Fibroblast of pulmonary artery (primary cell): Measurements from ENCODE around the gene PODXL2.

Experiments
- DNase-seq: peaks from one replicate; pipeline ENCODE4 v3.0.0-alpha.2; 2010; ENCODE audit warnings: low read depth
- H3K4me3 ChIP-seq: replicated peaks from 2 replicates; pipeline ENCODE4 v1.5.1; 2011; ENCODE audit warnings: low read depth, mild to moderate bottlenecking, control low read depth, low read length, moderate library complexity
- CTCF ChIP-seq: IDR thresholded peaks from 2 replicates; pipeline ENCODE4 v1.5.1; 2011; ENCODE audit warnings: mild to moderate bottlenecking, control low read depth, low read length, inconsistent platforms; ENCODE audit errors: missing control alignments

PODXL2 gene

GRCh38 chr3:127674790-127675189 lies 45.8 kb downstream of the PODXL2 start:
- TF ChIP-seq CTCF: no peak
- DNase-seq: no peak
- no peak overlapping the region for H3K4me3 ChIP-seq

GRCh38 chr3:127675651-127676391 lies 46.8 kb downstream of the PODXL2 start:
- no peak overlapping the region for H3K4me3 ChIP-seq
- DNase-seq: no peak
- TF ChIP-seq CTCF: no peak

GRCh38 chr3:127676456-127676855 lies 47.5 kb downstream of the PODXL2 start:
- DNase-seq: no peak
- no peak for TF ChIP-seq CTCF
- no peak overlapping the region for H3K4me3 ChIP-seq

GRCh38 chr3:127676921-127677351 lies 48.0 kb downstream of the PODXL2 start:
- TF ChIP-seq CTCF: no peak
- DNase-seq: no peak
- no peak overlapping the region for H3K4me3 ChIP-seq

GRCh38 chr3:127677541-127678314 lies 48.7 kb downstream of the PODXL2 start:
- no peak for DNase-seq
- H3K4me3 ChIP-seq: no peak overlapping the region
- no peak for TF ChIP-seq CTCF

- no peak overlapping the region for H3K4me3 ChIP-seq
- no peak for DNase-seq
- TF ChIP-seq CTCF: no peak
Measured at GRCh38 chr3:127678315-127678599, 49.3 kb downstream of the PODXL2 start.
